ENCODE data around the gene KRT33A. TPM values are rescaled to one million over a fixed set of nuclear protein-coding genes. Genes with fewer than 3 reads are reported as not detected.

Gene KRT33A
- total and polyA plus RNA-seq, 2 of the 8 experiments (the other 6 are each of a cell fraction or from before 2014, with no cell fraction given), result not detected

DNA sequence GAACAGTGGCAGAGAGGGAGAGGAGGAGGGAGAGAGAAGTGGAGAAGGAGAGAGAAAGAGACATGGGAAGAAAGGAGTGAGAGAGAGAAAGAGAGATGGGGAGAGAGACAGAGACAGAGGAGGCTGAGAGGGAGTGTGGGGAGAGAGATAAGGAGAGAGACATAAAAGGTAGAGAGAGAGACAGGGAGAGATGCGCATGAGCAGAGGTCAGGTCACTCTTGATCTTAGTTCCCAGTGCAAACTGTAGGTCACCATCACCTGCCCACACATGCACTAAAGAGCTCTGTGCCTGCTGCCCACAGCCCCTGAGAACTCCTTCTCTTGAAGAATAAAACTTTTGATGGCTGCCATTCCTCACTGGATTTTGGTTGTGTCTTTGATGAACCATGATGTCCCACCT lies 14.9 kb downstream of the KRT33A start (continued):
- TF ChIP-seq, protein P1, sequence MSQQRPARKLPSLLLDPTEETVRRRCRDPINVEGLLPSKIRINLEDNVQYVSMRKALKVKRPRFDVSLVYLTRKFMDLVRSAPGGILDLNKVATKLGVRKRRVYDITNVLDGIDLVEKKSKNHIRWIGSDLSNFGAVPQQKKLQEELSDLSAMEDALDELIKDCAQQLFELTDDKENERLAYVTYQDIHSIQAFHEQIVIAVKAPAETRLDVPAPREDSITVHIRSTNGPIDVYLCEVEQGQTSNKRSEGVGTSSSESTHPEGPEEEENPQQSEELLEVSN (IDR thresholded peaks at IDR 0.05), result no peak

All from H1 (cell line).